Caco-2 (cell line): ENCODE measurements around the gene TPK1. TPM values are rescaled to one million over a fixed set of nuclear protein-coding genes. Genes with fewer than 3 reads are reported as not detected.

ENCODE experiments used
- BruUV-seq: library from RNA; stranded (reverse); fragments of 400-500 nt; replicated peaks from 2 replicates; lab custom pipeline; 2021; lab: Mats Ljungman, UMichigan
- CTCF ChIA-PET: fragments of 300-600 bp; sonication (Branson Sonifier 250); formaldehyde crosslinking; loops from one replicate; lab custom pipeline; 2022; ENCODE audit warnings: antibody characterized with exemption; lab: Charles Lee
- POLR2A ChIA-PET: fragments of 300-600 bp; sonication (Branson Sonifier 250); formaldehyde crosslinking; loops from one replicate; lab custom pipeline; 2022; ENCODE audit warnings: antibody characterized with exemption; lab: Charles Lee
- DNase-seq, 2 experiments: peaks; one replicate each; pipeline versions ENCODE4 v3.0.0 to v3.0.0-alpha.2; 2020 to 2022
- H3K27me3 ChIP-seq: replicated peaks from 2 replicates; pipeline ENCODE4 v1.6.0; 2011; ENCODE audit warnings: low read length; ENCODE audit not compliant: control insufficient read depth, insufficient read depth
- H3K36me3 ChIP-seq: 2 replicates; pipeline ENCODE4 v1.5.1; 2011; ENCODE audit warnings: low read length; ENCODE audit not compliant: control insufficient read depth, insufficient read depth
- H3K4me1 ChIP-seq: fragments of 250-450 bp; sonication (Bioruptor Pico); 2 replicates; pipeline ENCODE4 v1.5.1; 2020; ENCODE audit warnings: mild to moderate bottlenecking
- H3K4me3 ChIP-seq: 2 replicates; pipeline ENCODE4 v1.5.1; 2011; ENCODE audit warnings: low read depth, mild to moderate bottlenecking, control low read depth, low read length
- H3K9me3 ChIP-seq: fragments of 250-450 bp; sonication (Bioruptor Pico); 2 replicates; pipeline ENCODE4 v1.5.1; 2020; ENCODE audit warnings: mild to moderate bottlenecking, moderate library complexity
- H3K27ac Mint-ChIP-seq: one replicate; pipeline ENCODE4 v1.8.0; 2022; ENCODE audit warnings: mixed read lengths; ENCODE audit not compliant: unreplicated experiment
- H3K27me3 Mint-ChIP-seq: one replicate; pipeline ENCODE4 v1.8.0; 2022; ENCODE audit warnings: mixed read lengths; ENCODE audit not compliant: insufficient read depth, unreplicated experiment
- H3K36me3 Mint-ChIP-seq: one replicate; pipeline ENCODE4 v1.8.0; 2022; ENCODE audit warnings: mild to moderate bottlenecking, mixed read lengths; ENCODE audit not compliant: insufficient read depth, unreplicated experiment
- H3K4me1 Mint-ChIP-seq: one replicate; pipeline ENCODE4 v1.8.0; 2022; ENCODE audit warnings: low read depth, mixed read lengths; ENCODE audit not compliant: unreplicated experiment
- H3K4me3 Mint-ChIP-seq: one replicate; pipeline ENCODE4 v1.8.0; 2022; ENCODE audit warnings: mild to moderate bottlenecking, moderate library complexity, mixed read lengths; ENCODE audit not compliant: unreplicated experiment
- H3K9me3 Mint-ChIP-seq: one replicate; pipeline ENCODE4 v1.8.0; 2022; ENCODE audit warnings: mixed read lengths; ENCODE audit not compliant: unreplicated experiment
- CTCF ChIP-seq, 2 experiments: fragments of 200-600 bp in 1 of 2; IDR thresholded peaks; 1 replicate in 1 of 2; 2 replicates in 1 of 2; pipeline versions ENCODE4 v1.5.1 to v1.8.0; 2011 to 2022; ENCODE audit warnings: antibody characterized with exemption in 1 of 2, control low read depth in 1 of 2, inconsistent platforms in 1 of 2, low read depth in 1 of 2, low read length in 1 of 2, mild to moderate bottlenecking in 1 of 2, moderate library complexity in 1 of 2; ENCODE audit not compliant: insufficient read depth in 1 of 2, severe bottlenecking in 1 of 2, unreplicated experiment in 1 of 2
- intact Hi-C: fragments of 100-400 bp; cut with micrococcal nuclease; formaldehyde crosslinking; loops from one replicate; pipeline ENCODE4 v1.10.0; 2022; ENCODE audit not compliant: unreplicated experiment
- total RNA-seq: library from RNA; stranded (reverse); gene quantifications from 2 replicates; pipeline ENCODE4 v1.2.3, GENCODE V29; 2022

Gene TPK1
- total RNA-seq, 1 experiment from 2014 or later: 86.6 TPM

GRCh38 chr7:144508702-144509101, 327.2 kb downstream of the TPK1 start:
- Mint-ChIP-seq H3K9me3 (no peaks in the 10 kb centered on the region), H3K36me3 (peaks cover 13% of the 10 kb centered on the region), H3K27me3 (no peaks in the 10 kb centered on the region), H3K4me1 (no peaks in the 10 kb centered on the region), H3K4me3 (no peak overlapping the region), H3K27ac (no peak overlapping the region)
- no peak overlapping the region for H3K4me3 ChIP-seq
- intact Hi-C loops: no loop called here
- H3K9me3 ChIP-seq: no peaks in the 10 kb centered on the region
- H3K36me3 ChIP-seq: no peaks in the 10 kb centered on the region
- DNase-seq: no peak
- H3K4me1 ChIP-seq: no peaks in the 10 kb centered on the region
- H3K27me3 ChIP-seq: no peaks in the 10 kb centered on the region
- no TSS peak for BruUV-seq
- no peak for TF ChIP-seq CTCF (IDR thresholded peaks at IDR 0.05; ENCODE audit: insufficient read depth in 1 of 2, low read depth in 1 of 2, low read length in 1 of 2, severe bottlenecking in 1 of 2, unreplicated experiment in 1 of 2)
- ChIA-PET CTCF (no interaction called here), POLR2A (no interaction called here)

- Mint-ChIP-seq H3K9me3 (no peaks in the 10 kb centered on the region), H3K27ac (no peak overlapping the region), H3K4me3 (no peak overlapping the region), H3K27me3 (no peaks in the 10 kb centered on the region), H3K36me3 (peaks cover 15% of the 10 kb centered on the region), H3K4me1 (peaks cover 9% of the 10 kb centered on the region)
- DNase-seq: no peak
- H3K4me3 ChIP-seq: no peak overlapping the region
- BruUV-seq: no TSS peak
- ChIA-PET POLR2A (no interaction called here), CTCF (no interaction called here)
- no peaks in the 10 kb centered on the region for H3K36me3 ChIP-seq
- no peak for TF ChIP-seq CTCF (IDR thresholded peaks at IDR 0.05; ENCODE audit: insufficient read depth in 1 of 2, low read depth in 1 of 2, low read length in 1 of 2, severe bottlenecking in 1 of 2, unreplicated experiment in 1 of 2)
- H3K27me3 ChIP-seq: no peaks in the 10 kb centered on the region
- intact Hi-C loops: loop anchor here (2.0 kb wide), 1 partner anchor 22 kb away; no protein-coding TSS in a partner anchor
- H3K4me1 ChIP-seq: no peaks in the 10 kb centered on the region; the same call in 1 of the 2 replicates
- no peaks in the 10 kb centered on the region for H3K9me3 ChIP-seq
Measured at GRCh38 chr7:144503215-144503614, 332.6 kb downstream of the TPK1 start.

GRCh38 chr7:144500225-144500624, 335.6 kb downstream of the TPK1 start:
- Histone ChIP-seq H3K27me3 (no peaks in the 10 kb centered on the region), H3K9me3 (peaks cover 4% of the 10 kb centered on the region; the same call in 1 of the 2 replicates), H3K36me3 (no peaks in the 10 kb centered on the region), H3K4me3 (no peak overlapping the region), H3K4me1 (no peaks in the 10 kb centered on the region; the same call in 1 of the 2 replicates)
- ChIA-PET CTCF (no interaction called here), POLR2A (no interaction called here)
- TF ChIP-seq CTCF (IDR thresholded peaks at IDR 0.05; ENCODE audit: insufficient read depth in 1 of 2, low read depth in 1 of 2, low read length in 1 of 2, severe bottlenecking in 1 of 2, unreplicated experiment in 1 of 2): no peak
- no peak overlapping the region for H3K27ac Mint-ChIP-seq
- H3K4me1 Mint-ChIP-seq: peaks cover 9% of the 10 kb centered on the region
- no peak for DNase-seq
- no peak overlapping the region for H3K4me3 Mint-ChIP-seq
- no TSS peak for BruUV-seq
- H3K27me3 Mint-ChIP-seq: no peaks in the 10 kb centered on the region
- peaks cover 11% of the 10 kb centered on the region for H3K36me3 Mint-ChIP-seq
- H3K9me3 Mint-ChIP-seq: no peaks in the 10 kb centered on the region
- intact Hi-C loops: no loop called here
